H1 (cell line): ENCODE results near the gene CCDC7.

Experiments used
- BACH1 ChIP-seq: IDR thresholded peaks from 2 replicates; pipeline ENCODE4 v1.6.1; 2012; ENCODE audit warnings: low read length, improper control_type of control experiment
- BCL11A ChIP-seq, 2 experiments: IDR thresholded peaks; one replicate each; pipeline ENCODE4 v1.6.1; 2011; ENCODE audit warnings: low read depth in 2 of 2, low read length in 2 of 2, mild to moderate bottlenecking in 2 of 2
- CEBPB ChIP-seq: IDR thresholded peaks from 2 replicates; pipeline ENCODE4 v1.6.1; 2012; ENCODE audit warnings: low read depth, low read length
- KDM1A ChIP-seq: fragments of 200-600, 300-600 bp; sonication (generic); IDR thresholded peaks from 2 replicates; pipeline ENCODE4 v1.7.1; 2016; ENCODE audit warnings: mild to moderate bottlenecking, low read length, borderline replicate concordance
- PHF8 ChIP-seq: fragments of 200-600 bp; sonication (generic); conservative IDR thresholded peaks from 2 replicates; pipeline ENCODE4 v1.7.1; 2012; ENCODE audit warnings: low read depth, mild to moderate bottlenecking, inconsistent platforms, low read length, moderate library complexity
- POLR2A ChIP-seq, 2 experiments: IDR thresholded peaks; 1 replicate in 1 of 2; 2 replicates in 1 of 2; pipeline ENCODE4 v1.6.1; 2011; ENCODE audit warnings: low read depth in 2 of 2, low read length in 2 of 2, mild to moderate bottlenecking in 2 of 2; ENCODE audit errors: control extremely low read depth in 1 of 2
- RAD21 ChIP-seq, 2 experiments: IDR thresholded peaks in 1 of 2; conservative IDR thresholded peaks in 1 of 2; 2 replicates each; pipeline ENCODE4 v1.6.1; 2011; ENCODE audit warnings: low read depth in 2 of 2, low read length in 2 of 2, improper control_type of control experiment in 1 of 2, inconsistent platforms in 1 of 2, mild to moderate bottlenecking in 1 of 2, moderate library complexity in 1 of 2
- RXRA ChIP-seq: IDR thresholded peaks from 2 replicates; pipeline ENCODE4 v1.6.1; 2011; ENCODE audit warnings: low read depth, mild to moderate bottlenecking, low read length, moderate library complexity; ENCODE audit not compliant: insufficient read depth
- SRF ChIP-seq: IDR thresholded peaks from 2 replicates; pipeline ENCODE4 v1.6.1; 2011; ENCODE audit warnings: mild to moderate bottlenecking, low read depth, low read length, moderate library complexity
- TBP ChIP-seq: IDR thresholded peaks from 2 replicates; pipeline ENCODE4 v1.6.1; 2011; ENCODE audit warnings: low read depth, low read length, improper control_type of control experiment
- YY1 ChIP-seq: IDR thresholded peaks from 2 replicates; pipeline ENCODE4 v1.6.1; 2011; ENCODE audit warnings: low read depth, mild to moderate bottlenecking, low read length
- TF ChIP-seq, protein P1 (sequence below), 3 experiments: IDR thresholded peaks; 1 replicate in 2 of 3; 2 replicates in 1 of 3; pipeline versions ENCODE4 v1.5.1 to v1.6.1; 2011; ENCODE audit warnings: low read length in 3 of 3, mild to moderate bottlenecking in 3 of 3, inconsistent platforms in 2 of 3, low read depth in 1 of 3, moderate library complexity in 1 of 3; ENCODE audit not compliant: insufficient read depth in 1 of 3; ENCODE audit errors: control extremely low read depth in 1 of 3

GRCh38 chr10:32922170-32922569 is 476.2 kb downstream of the CCDC7 start:
- TF ChIP-seq BACH1 (no peak), TBP (no peak), KDM1A (no peak), YY1 (no peak), BCL11A (IDR thresholded peaks at IDR 0.05; ENCODE audit: low read depth in 2 of 2, low read length in 2 of 2) (no peak), RXRA (no peak), SRF (no peak), CEBPB (no peak), PHF8 (no peak), RAD21 (IDR thresholded peaks at IDR 0.05 in 1 of 2, conservative IDR thresholded peaks at IDR 0.05 in 1 of 2; ENCODE audit: low read depth in 2 of 2, low read length in 2 of 2) (no peak), POLR2A (IDR thresholded peaks at IDR 0.05; ENCODE audit: control extremely low read depth in 1 of 2, low read depth in 2 of 2, low read length in 2 of 2) (no peak)
- TF ChIP-seq, protein P1, sequence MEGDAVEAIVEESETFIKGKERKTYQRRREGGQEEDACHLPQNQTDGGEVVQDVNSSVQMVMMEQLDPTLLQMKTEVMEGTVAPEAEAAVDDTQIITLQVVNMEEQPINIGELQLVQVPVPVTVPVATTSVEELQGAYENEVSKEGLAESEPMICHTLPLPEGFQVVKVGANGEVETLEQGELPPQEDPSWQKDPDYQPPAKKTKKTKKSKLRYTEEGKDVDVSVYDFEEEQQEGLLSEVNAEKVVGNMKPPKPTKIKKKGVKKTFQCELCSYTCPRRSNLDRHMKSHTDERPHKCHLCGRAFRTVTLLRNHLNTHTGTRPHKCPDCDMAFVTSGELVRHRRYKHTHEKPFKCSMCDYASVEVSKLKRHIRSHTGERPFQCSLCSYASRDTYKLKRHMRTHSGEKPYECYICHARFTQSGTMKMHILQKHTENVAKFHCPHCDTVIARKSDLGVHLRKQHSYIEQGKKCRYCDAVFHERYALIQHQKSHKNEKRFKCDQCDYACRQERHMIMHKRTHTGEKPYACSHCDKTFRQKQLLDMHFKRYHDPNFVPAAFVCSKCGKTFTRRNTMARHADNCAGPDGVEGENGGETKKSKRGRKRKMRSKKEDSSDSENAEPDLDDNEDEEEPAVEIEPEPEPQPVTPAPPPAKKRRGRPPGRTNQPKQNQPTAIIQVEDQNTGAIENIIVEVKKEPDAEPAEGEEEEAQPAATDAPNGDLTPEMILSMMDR (IDR thresholded peaks at IDR 0.05; ENCODE audit: control extremely low read depth in 1 of 3, insufficient read depth in 1 of 3, low read depth in 1 of 3, low read length in 3 of 3) = no peak
